Choroid plexus epithelial cell (primary cell): Measurements from ENCODE around the gene KCTD8.

Experiments used
- DNase-seq: peaks from one replicate; pipeline ENCODE4 v3.0.0-alpha.2; 2010; ENCODE audit warnings: low read depth
- H3K4me3 ChIP-seq: 2 replicates; pipeline ENCODE4 v1.5.1; 2011; ENCODE audit warnings: low read depth, mild to moderate bottlenecking, control low read depth, low read length, moderate library complexity
- TF ChIP-seq, protein P1 (sequence below): conservative IDR thresholded peaks from 2 replicates; pipeline ENCODE4 v1.5.1; 2011; ENCODE audit warnings: low read depth, mild to moderate bottlenecking, control low read depth, inconsistent platforms, low read length, moderate library complexity

KCTD8 gene

DNA sequence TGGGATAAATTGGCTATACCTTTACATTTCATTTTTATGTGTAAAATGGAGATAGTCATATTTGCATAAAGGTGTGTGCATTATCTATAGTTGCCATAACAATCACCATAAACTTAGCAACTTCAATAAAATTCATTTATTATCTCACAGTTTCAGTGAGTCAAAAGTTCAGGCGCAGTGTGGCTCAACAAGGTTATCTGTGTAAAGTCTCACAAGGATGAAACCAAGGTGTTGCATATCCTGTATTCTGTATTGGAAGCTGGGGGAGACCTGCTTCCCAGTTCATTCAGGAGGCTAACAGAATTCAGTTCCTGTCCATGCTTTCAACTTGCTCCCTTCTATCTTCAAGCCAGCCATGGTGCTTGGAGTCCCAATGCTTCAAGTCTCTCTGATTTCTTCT is 169.5 kb downstream of the KCTD8 start:
- H3K4me3 ChIP-seq: no peak overlapping the region
- TF ChIP-seq, protein P1, sequence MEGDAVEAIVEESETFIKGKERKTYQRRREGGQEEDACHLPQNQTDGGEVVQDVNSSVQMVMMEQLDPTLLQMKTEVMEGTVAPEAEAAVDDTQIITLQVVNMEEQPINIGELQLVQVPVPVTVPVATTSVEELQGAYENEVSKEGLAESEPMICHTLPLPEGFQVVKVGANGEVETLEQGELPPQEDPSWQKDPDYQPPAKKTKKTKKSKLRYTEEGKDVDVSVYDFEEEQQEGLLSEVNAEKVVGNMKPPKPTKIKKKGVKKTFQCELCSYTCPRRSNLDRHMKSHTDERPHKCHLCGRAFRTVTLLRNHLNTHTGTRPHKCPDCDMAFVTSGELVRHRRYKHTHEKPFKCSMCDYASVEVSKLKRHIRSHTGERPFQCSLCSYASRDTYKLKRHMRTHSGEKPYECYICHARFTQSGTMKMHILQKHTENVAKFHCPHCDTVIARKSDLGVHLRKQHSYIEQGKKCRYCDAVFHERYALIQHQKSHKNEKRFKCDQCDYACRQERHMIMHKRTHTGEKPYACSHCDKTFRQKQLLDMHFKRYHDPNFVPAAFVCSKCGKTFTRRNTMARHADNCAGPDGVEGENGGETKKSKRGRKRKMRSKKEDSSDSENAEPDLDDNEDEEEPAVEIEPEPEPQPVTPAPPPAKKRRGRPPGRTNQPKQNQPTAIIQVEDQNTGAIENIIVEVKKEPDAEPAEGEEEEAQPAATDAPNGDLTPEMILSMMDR: no peak
- DNase-seq: no peak

DNA sequence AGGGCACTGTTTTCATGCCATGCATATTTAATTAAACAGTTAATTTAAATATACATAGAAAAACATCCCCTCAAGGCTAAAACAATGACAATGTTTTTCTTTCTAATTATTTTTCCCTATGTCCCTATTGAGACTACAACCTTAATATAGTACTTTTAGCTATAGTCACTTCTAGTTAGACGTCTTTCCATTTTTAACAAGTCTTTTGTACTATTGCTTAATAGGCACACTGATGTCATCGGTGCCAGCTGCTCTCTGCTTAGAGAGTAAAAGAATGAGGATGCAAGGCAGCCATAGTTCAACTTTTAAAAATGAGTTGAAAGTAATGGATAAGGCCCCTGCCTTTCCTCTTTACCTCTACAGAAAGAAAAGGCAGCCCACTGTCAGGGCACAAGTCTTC is 191.1 kb downstream of the KCTD8 start:
- no peak overlapping the region for H3K4me3 ChIP-seq
- TF ChIP-seq, protein P1: no peak
- no peak for DNase-seq

DNA sequence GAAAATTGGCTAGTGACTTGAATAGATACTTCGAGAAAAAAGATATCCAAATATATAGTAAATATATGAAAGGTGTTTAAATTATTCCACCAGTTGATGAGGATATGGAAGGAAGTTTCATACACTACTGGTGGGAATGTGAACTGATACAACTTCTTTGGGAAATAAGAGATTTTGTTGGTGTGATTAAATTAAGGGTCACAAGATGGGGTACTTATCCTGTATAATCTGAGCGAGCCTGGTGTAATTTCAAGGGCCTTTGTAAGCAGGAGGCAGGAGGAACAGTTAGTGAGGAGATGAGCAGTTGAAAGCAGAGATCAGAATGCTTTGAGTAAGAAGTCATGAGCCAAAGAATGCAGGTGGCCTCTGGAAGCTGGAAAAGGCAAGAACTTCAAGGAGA is 192.2 kb downstream of the KCTD8 start:
- H3K4me3 ChIP-seq: no peak overlapping the region
- TF ChIP-seq, protein P1: no peak
- no peak for DNase-seq

DNA sequence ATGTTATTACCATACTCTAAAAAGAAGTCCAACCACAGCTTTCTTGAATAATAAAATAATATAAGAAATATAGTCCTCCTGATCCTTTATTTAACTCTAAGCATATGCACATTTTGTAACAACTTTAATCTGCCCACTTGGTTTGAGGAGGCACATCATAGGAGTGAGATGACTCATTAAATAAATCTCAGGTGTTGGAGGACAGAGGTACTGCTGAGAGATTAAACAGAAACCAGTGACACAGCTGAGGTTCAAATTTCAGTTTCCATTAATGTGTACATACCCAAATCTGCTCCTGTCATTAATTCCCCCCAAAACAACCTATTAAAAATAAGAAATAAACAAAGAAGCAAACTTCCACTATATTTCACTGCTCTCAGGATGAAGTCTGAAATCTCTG is 211.0 kb downstream of the KCTD8 start:
- TF ChIP-seq, protein P1: no peak
- no peak for DNase-seq

DNA sequence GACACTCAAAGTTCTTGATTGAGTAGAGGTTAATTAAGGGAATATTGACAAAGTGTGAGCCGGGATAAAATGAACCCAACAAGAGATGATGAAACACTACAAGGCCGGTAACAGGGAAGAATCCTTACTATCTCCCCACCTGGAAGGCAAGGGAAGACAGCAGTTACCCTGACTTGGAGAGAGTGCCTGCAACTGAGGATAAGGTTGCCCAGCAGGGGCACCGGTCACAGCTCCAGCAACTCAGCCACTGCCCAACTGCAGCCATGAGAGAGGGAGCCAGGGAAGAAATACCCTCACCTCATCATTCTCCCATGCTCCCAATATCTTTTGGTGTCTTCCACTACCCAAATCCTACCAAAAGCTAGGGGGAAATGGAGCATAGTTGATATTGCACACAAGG is 212.7 kb downstream of the KCTD8 start:
- DNase-seq: no peak
- TF ChIP-seq, protein P1: no peak
- no peak overlapping the region for H3K4me3 ChIP-seq

More for the DNA sequence above, 211.0 kb downstream of the KCTD8 start:
- no peak overlapping the region for H3K4me3 ChIP-seq

DNA sequence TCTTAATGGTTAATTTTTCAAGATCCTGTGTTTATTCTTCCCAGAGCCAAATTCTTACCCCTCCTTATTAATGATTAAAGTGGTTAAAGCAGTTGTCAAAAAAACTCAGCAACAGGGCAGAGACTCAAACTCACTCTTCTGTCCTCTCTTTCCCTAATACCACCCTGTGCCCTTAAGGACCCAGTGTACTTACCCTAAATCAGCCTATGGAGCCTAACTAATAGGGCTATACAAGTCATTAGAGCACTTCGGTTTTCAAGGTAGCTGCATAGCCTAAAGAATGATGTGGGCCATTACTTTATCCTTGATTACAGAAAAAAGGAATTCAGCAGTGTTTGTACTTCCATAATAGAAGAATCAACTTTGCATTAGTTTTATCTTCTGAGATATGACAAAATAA is 216.3 kb downstream of the KCTD8 start:
- no peak for DNase-seq
- H3K4me3 ChIP-seq: no peak overlapping the region
- TF ChIP-seq, protein P1: no peak

DNA sequence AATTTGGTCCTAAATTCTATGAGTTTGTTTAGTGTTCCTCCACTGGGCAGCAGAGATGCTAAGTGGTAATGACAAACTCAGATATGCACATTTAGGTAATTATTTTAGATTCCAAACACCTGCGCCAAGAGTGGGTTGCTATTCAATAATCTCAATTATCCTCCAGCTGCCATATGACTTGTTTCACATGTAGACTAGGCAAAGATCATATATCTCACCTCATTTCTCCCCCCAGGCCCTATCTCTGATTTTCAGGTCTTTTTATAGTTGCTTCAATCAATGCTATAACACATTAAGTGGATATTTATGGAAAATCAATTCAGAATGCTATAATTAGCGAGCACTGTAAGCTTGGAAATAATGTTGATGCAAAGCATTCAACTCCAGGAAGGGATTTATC is 217.6 kb downstream of the KCTD8 start:
- H3K4me3 ChIP-seq: no peak overlapping the region
- no peak for DNase-seq
- TF ChIP-seq, protein P1: no peak
